IMR-90 (cell line): Measurements from ENCODE around the gene EBF3. TPM values are rescaled to one million over a fixed set of nuclear protein-coding genes. Genes with fewer than 3 reads are reported as not detected.

Experiments
- ATAC-seq: fragments of 200-7000 bp; cut with Tn5 transposase; 2 replicates; pipeline ENCODE4 v1.9.1; 2020; ENCODE audit warnings: low read depth, mild to moderate bottlenecking, moderate library complexity
- BruUV-seq: library from RNA; stranded (reverse); fragments of 400-500 nt; replicated peaks from 2 replicates; lab custom pipeline; 2021; lab: Mats Ljungman, UMichigan
- CTCF ChIA-PET: fragments of 300-600 bp; formaldehyde crosslinking; extraction: SDS; loops from one replicate; lab custom pipeline; 2021; ENCODE audit warnings: antibody characterized with exemption; lab: Yijun Ruan, JAX
- POLR2A ChIA-PET: fragments of 300-600 bp; sonication (Branson Sonifier 250); formaldehyde crosslinking; loops from one replicate; lab custom pipeline; 2022; ENCODE audit warnings: antibody characterized with exemption; ENCODE audit not compliant: unreplicated experiment; lab: Charles Lee
- DNase-seq: peaks from one replicate; pipeline ENCODE4 v3.0.0; 2013
- H2AFZ ChIP-seq: replicated peaks from 2 replicates; pipeline ENCODE3; 2013; ENCODE audit warnings: low read length, mild to moderate bottlenecking; ENCODE audit not compliant: poor library complexity
- H2AK5ac ChIP-seq: 2 replicates; pipeline ENCODE4 v1.6.1; 2013; ENCODE audit warnings: low read depth, low read length, inconsistent platforms
- H2AK9ac ChIP-seq: replicated peaks from 2 replicates; pipeline ENCODE3; 2013; ENCODE audit warnings: mild to moderate bottlenecking, low read depth, low read length, moderate library complexity; ENCODE audit not compliant: poor library complexity
- H2BK120ac ChIP-seq: 2 replicates; pipeline ENCODE4 v1.6.1; 2013; ENCODE audit warnings: low read depth, low read length, inconsistent platforms
- H2BK15ac ChIP-seq: 3 replicates; pipeline ENCODE4 v1.6.1; 2013; ENCODE audit warnings: low read depth, low read length, inconsistent platforms
- H2BK20ac ChIP-seq: 2 replicates; pipeline ENCODE4 v1.6.1; 2013; ENCODE audit warnings: low read depth, mild to moderate bottlenecking, inconsistent platforms, low read length, moderate library complexity
- H2BK5ac ChIP-seq: 2 replicates; pipeline ENCODE4 v1.6.1; 2013; ENCODE audit warnings: mild to moderate bottlenecking, low read depth, low read length, inconsistent platforms; ENCODE audit not compliant: poor library complexity, severe bottlenecking
- H3K14ac ChIP-seq: replicated peaks from 2 replicates; pipeline ENCODE4 v1.6.1; 2013; ENCODE audit warnings: low read depth, low read length, inconsistent platforms
- H3K18ac ChIP-seq: 2 replicates; pipeline ENCODE4 v1.6.1; 2013; ENCODE audit warnings: low read depth, low read length, control low read depth
- H3K23ac ChIP-seq: 2 replicates; pipeline ENCODE4 v1.6.1; 2013; ENCODE audit warnings: low read depth, low read length, inconsistent platforms
- H3K27ac ChIP-seq: 2 replicates; pipeline ENCODE4 v1.5.1; 2013; ENCODE audit warnings: mild to moderate bottlenecking, control low read depth, low read length; ENCODE audit not compliant: insufficient read depth
- H3K27me3 ChIP-seq: 2 replicates; pipeline ENCODE4 v1.6.1; 2013; ENCODE audit warnings: low read length; ENCODE audit not compliant: control insufficient read depth, insufficient read depth
- H3K36me3 ChIP-seq: 2 replicates; pipeline ENCODE4 v1.6.1; 2013; ENCODE audit warnings: low read length, mixed read lengths; ENCODE audit not compliant: control insufficient read depth, insufficient read depth
- H3K4ac ChIP-seq: 2 replicates; pipeline ENCODE4 v1.6.1; 2013; ENCODE audit warnings: low read depth, low read length, inconsistent platforms
- H3K4me1 ChIP-seq: 2 replicates; pipeline ENCODE4 v1.6.1; 2013; ENCODE audit warnings: low read length, mixed read lengths; ENCODE audit not compliant: control insufficient read depth, insufficient read depth
- H3K4me2 ChIP-seq: 2 replicates; pipeline ENCODE4 v1.6.1; 2013; ENCODE audit warnings: low read depth, mild to moderate bottlenecking, control low read depth, low read length, moderate library complexity
- H3K4me3 ChIP-seq: 2 replicates; pipeline ENCODE4 v1.5.1; 2013; ENCODE audit warnings: low read depth, mild to moderate bottlenecking, control low read depth, low read length, moderate library complexity; ENCODE audit not compliant: insufficient read depth
- H3K56ac ChIP-seq: 2 replicates; pipeline ENCODE4 v1.6.1; 2013; ENCODE audit warnings: low read length, inconsistent platforms; ENCODE audit not compliant: insufficient read depth; ENCODE audit errors: extremely low read depth
- H3K79me1 ChIP-seq, 2 experiments: 2 replicates each; pipeline ENCODE4 v1.6.1; 2013; ENCODE audit warnings: low read length in 2 of 2, inconsistent platforms in 1 of 2, low read depth in 1 of 2
- H3K9ac ChIP-seq: 2 replicates; pipeline ENCODE4 v1.6.1; 2013; ENCODE audit warnings: low read depth, low read length, control low read depth
- H3K9me1 ChIP-seq: 2 replicates; pipeline ENCODE4 v1.6.1; 2013; ENCODE audit warnings: low read length, inconsistent platforms; ENCODE audit not compliant: insufficient read depth
- H3K9me3 ChIP-seq: 2 replicates; pipeline ENCODE4 v1.6.1; 2013; ENCODE audit warnings: low read length; ENCODE audit not compliant: control insufficient read depth, insufficient read depth
- H4K20me1 ChIP-seq: 2 replicates; pipeline ENCODE4 v1.6.1; 2013; ENCODE audit warnings: low read length, inconsistent platforms; ENCODE audit not compliant: insufficient read depth
- H4K5ac ChIP-seq: 2 replicates; pipeline ENCODE4 v1.6.1; 2013; ENCODE audit warnings: mild to moderate bottlenecking, low read depth, low read length, control low read depth
- H4K8ac ChIP-seq, 2 experiments: 2 replicates each; pipeline ENCODE4 v1.6.1; 2013; ENCODE audit warnings: low read depth in 2 of 2, low read length in 2 of 2, control low read depth in 1 of 2, inconsistent platforms in 1 of 2
- H4K91ac ChIP-seq: 2 replicates; pipeline ENCODE4 v1.6.1; 2013; ENCODE audit warnings: low read depth, low read length, inconsistent platforms; ENCODE audit not compliant: insufficient read depth
- BHLHE40 ChIP-seq: fragments of 150-350 bp; IDR thresholded peaks from 2 replicates; pipeline ENCODE4 v1.6.1; 2016; ENCODE audit warnings: mild to moderate bottlenecking, low read depth, low read length
- FOS ChIP-seq: fragments of 150-350 bp; IDR thresholded peaks from 2 replicates; pipeline ENCODE4 v1.6.1; 2016; ENCODE audit warnings: low read depth, low read length
- MAFK ChIP-seq: IDR thresholded peaks from 2 replicates; pipeline ENCODE4 v1.6.1; 2012; ENCODE audit warnings: low read depth, low read length, improper control_type of control experiment
- MXI1 ChIP-seq: IDR thresholded peaks from 2 replicates; pipeline ENCODE4 v1.6.1; 2012; ENCODE audit warnings: low read depth, mild to moderate bottlenecking, low read length, moderate library complexity, borderline replicate concordance
- POLR2A ChIP-seq: IDR thresholded peaks from 2 replicates; pipeline ENCODE4 v1.6.1; 2012; ENCODE audit warnings: mild to moderate bottlenecking, low read depth, low read length
- RFX5 ChIP-seq: IDR thresholded peaks from 2 replicates; pipeline ENCODE4 v1.8.0; 2012; ENCODE audit warnings: low read depth, mild to moderate bottlenecking, low read length, moderate library complexity
- WGBS, 2 experiments: methylation state at CpG; one replicate each; pipeline versions ENCODE4 v1.1.5 to v1.1.7; 2013; ENCODE audit warnings: missing lambda C conversion rate in 2 of 2; ENCODE audit not compliant: insufficient read length in 1 of 2; ENCODE audit errors: extremely low coverage in 2 of 2; 5-methylcytosine and 5-hydroxymethylcytosine counted together
- dilution Hi-C: fragments of 300-500 bp; cut with HindIII; formaldehyde crosslinking; loops from one replicate; pipeline ENCODE4 v1.14.3; 2018; ENCODE audit warnings: low sequenced_read_pairs; ENCODE audit not compliant: unreplicated experiment
- in situ Hi-C: fragments of 300-500 bp; cut with MboI; formaldehyde crosslinking; loops from 3 replicates; pipeline ENCODE4 v1.14.3; 2019; ENCODE audit warnings: low sequenced_read_pairs, inconsistent platforms, mixed read lengths
- intact Hi-C: fragments of 100-400 bp; cut with micrococcal nuclease; formaldehyde crosslinking; loops from 2 replicates; pipeline ENCODE4 v1.10.0; 2022
- polyA plus RNA-seq, 3 experiments: library from polyadenylated mRNA; depleted of rRNA; stranded (reverse); fragments of >200 nt; gene quantifications; 2 replicates each; pipeline ENCODE4 v1.2.3, GENCODE V29; 2012; ENCODE audit warnings: low replicate concordance in 1 of 3
- total RNA-seq: library from RNA; depleted of rRNA; stranded (reverse); fragments of >200 nt; gene quantifications from 2 replicates; pipeline ENCODE4 v1.2.3, GENCODE V29; 2012

Gene EBF3
- total and polyA plus RNA-seq, 2 of the 4 experiments (the other 2 are of a cell fraction) = 0.36 to 0.70 TPM

- ChIA-PET POLR2A (no interaction called here), CTCF (no interaction called here)
- Histone ChIP-seq H3K27me3 (no peaks in the 10 kb centered on the region), H2AK5ac (no peak overlapping the region), H3K18ac (no peak overlapping the region), H2BK20ac (no peak overlapping the region), H3K79me1 (no peaks in the 10 kb centered on the region), H2AK9ac (no peak overlapping the region), H3K4ac (no peak overlapping the region), H3K4me1 (no peaks in the 10 kb centered on the region), H4K5ac (no peak overlapping the region), H3K4me3 (no peak overlapping the region), H3K14ac (no peak overlapping the region), H4K20me1 (no peaks in the 10 kb centered on the region; the same call in 1 of the 2 replicates), H2BK120ac (no peak overlapping the region), H3K27ac (no peak overlapping the region), H3K36me3 (no peaks in the 10 kb centered on the region), H3K56ac (no peak overlapping the region), H2BK5ac (no peak overlapping the region), H3K23ac (no peak overlapping the region), H2BK15ac (no peak overlapping the region), H3K4me2 (no peak overlapping the region), H3K9me3 (no peaks in the 10 kb centered on the region), H4K91ac (no peak overlapping the region), H3K9me1 (no peaks in the 10 kb centered on the region), H4K8ac (no peak overlapping the region), H3K9ac (no peak overlapping the region), H2AFZ (no peak overlapping the region)
- TF ChIP-seq MXI1 (no peak), BHLHE40 (no peak), MAFK (no peak), FOS (no peak), RFX5 (no peak), POLR2A (no peak)
- in situ Hi-C loops (no loop called here), dilution Hi-C loops (no loop called here), intact Hi-C loops (no loop called here)
- ATAC-seq (no peak), DNase-seq (no peak)
- BruUV-seq = no TSS peak
- WGBS, 2 experiments = no CpG with 5 or more reads among the region's 13 CpGs
Observed at GRCh38 chr10:129940617-129941198, 23.4 kb downstream of the EBF3 start.
